GM19099 (cell line): ENCODE results near the gene KCNK13.

Experiments used
- POLR2A ChIP-seq: IDR thresholded peaks from 3 replicates; pipeline ENCODE4 v1.6.1; 2011; ENCODE audit warnings: low read depth; ENCODE audit not compliant: insufficient read length; ENCODE audit errors: extremely low read depth

The KCNK13 gene

DNA sequence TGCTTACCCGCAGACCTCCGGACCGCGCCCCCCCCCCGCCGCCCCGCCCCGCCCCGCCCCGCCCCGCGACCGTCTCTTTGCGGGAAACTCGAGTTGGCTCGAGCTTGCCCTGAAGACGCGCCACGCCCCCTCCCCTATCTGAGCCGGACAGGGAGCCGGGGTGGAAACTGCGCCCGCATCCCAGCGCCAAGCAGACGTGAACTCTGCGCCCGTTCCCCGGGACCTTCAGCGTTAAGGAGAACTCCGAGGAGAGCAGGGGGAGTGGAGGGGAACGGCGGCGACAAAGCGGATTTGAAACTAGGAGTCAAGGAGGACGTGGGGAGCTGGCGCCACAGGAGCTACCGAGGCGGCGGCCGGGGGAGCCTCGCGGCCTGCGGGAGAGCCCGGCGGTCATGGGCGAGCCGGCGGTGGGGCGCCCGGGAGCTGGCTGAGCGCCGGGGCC is at the start of gene KCNK13:
Gene KCNK13, plus strand, starts transcription at position 310 of the 442 bp plus-strand sequence. CDS start 212 bp downstream, outside the sequence.
- TF ChIP-seq POLR2A, result no peak

GRCh38 chr14:90017371-90017770 is 44.4 kb upstream of the KCNK13 start:
- TF ChIP-seq POLR2A, result no peak

DNA sequence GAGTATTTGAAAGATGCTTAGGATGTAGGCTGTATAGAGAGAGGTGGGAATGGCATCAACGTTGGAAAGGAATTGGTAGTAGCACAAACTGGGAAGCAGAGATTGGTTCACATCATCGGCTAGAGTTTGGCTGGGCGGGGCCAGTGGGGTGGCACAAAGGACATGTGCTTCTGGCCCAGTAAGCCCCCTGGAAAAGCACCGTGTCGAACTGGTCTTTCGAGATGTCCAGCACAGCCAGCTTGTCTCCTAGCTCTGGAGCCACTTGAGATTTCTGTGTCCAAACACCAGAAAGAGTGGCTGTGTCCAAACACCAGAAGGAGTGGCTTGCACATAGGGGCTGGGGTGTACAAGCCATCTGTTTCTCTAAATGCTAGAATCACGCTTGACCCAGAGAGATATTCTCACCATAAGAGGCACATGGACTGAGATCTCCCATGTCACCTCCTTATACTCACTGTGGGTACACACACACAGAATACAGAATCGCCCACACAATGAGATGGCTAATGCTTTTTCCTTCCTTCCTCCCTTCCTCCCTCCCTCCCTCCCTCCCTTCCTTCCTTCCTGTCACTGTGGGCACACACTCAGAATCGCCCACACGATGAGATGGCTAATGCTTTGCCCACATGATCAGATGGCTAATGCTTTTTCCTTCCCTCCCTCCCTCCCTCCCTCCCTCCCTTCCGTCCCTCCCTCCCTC is 41.8 kb upstream of the KCNK13 start:
- no peak for TF ChIP-seq POLR2A

- TF ChIP-seq POLR2A, result no peak
Observed at GRCh38 chr14:90023176-90023896, 38.5 kb upstream of the KCNK13 start.

DNA sequence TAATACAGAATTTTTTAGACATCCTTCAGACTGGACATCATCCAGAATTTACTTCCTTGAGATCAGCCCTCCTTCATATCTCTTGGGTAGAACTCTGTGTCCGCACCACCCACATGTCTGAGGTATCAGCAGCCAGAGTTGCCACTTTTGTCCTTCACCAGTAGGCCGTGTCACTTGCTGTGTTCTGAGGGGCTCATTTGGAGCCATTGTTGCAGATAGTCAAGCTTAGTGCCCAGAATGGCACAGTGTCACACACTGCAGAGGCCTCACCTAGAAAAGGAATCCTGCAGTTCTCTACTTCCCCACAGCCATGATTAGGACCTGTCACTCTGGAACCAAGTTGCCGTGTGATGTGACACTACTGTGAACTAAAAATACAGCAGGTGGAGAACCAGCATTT is 36.9 kb upstream of the KCNK13 start:
- no peak for TF ChIP-seq POLR2A

DNA sequence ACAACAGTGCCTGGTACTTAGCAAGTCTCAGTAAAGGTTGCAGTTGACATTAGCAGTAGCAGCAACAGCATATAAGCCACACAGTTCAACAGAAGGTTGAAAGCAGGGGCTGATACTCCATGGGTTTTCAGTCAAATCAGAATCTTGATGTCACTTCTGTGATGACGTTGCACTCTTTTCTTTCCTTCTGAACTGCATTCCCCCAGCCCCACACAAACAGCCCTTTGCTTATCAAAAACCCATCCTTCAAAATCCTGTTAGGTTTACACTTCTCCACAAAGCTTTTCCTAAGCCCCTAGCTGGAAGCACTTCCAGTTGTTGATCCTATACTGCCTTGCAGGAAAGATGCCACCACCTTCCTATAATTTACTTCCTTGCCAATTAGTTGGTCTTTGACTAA is 34.0 kb upstream of the KCNK13 start:
- no peak for TF ChIP-seq POLR2A

- no peak for TF ChIP-seq POLR2A
Observed at GRCh38 chr14:90034156-90034555, 27.6 kb upstream of the KCNK13 start.

- no peak for TF ChIP-seq POLR2A
Observed at GRCh38 chr14:90034835-90035525, 26.8 kb upstream of the KCNK13 start.

DNA sequence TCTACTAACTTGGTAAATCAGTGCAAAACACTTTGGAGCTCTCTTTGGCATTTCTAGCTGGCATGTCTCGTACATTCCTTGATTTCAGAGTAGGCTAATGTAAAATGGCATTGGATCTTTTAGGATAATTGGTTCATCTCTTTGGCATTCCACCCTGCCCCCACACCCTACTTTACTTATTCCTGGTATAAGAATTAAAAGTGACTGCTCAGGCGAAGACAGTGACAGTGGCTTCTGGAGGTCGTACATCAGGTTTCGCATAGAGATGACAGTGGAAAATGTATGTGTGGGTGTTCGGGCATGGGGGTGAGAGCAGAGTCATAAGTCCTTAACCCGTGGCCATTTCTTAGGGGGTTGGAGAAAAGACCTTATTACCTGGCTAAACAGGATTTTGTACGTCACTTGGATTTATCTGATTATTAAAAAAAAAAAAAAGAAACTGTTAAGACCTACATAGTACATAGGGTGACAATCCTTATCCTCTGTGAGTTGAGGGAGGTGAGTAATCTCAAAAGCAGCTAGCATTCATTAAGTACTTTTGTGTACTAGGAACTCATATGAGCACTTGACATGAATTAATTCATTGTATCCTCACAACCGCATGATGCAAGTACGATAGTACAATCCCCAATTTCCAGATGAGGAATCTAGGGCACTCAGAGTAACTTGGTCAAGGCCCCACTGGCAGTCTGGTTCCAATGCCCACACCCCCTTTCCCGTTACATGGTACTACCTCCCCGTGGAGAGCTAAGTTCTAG is 22.4 kb upstream of the KCNK13 start:
- TF ChIP-seq POLR2A, result no peak

- TF ChIP-seq POLR2A, result no peak
Observed at GRCh38 chr14:90040411-90040810, 21.4 kb upstream of the KCNK13 start.

DNA sequence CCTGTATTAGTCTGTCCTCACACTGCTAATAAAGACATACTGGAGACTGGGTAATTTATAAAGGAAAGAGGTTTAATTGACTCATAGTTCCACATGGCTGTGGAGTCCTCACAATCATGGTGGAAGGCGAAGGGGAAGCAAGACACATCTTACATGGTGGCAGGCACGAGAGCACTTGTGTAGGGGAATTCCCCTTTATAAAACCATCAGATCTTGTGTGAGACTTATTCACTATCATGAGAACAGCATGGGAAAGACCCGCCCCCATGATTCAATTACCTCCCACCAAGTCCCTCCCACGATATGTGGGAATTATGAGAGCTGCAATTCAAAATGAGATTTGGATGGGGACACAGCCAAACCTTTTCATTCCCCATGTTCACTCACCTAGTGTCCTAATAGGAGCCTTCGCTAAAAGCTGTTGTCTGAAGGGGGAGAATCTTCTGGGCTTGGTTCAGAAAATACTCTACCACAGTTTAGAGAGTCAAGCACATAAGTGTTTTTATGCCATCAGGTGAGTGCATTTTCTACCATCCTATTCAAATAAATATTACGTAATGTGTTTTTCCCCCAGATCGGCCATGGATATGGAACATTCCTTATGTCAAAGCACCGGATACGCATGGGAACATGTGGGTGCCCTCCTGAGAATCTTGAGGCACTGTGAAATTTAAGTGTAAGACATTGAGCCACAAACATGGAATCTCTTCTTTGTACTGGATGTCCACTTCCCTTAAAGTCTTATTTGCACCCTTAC is 19.1 kb upstream of the KCNK13 start:
- TF ChIP-seq POLR2A, result no peak

- no peak for TF ChIP-seq POLR2A
Observed at GRCh38 chr14:90045616-90046015, 16.2 kb upstream of the KCNK13 start.

GRCh38 chr14:90049390-90049789 is 12.4 kb upstream of the KCNK13 start:
- TF ChIP-seq POLR2A, result no peak

DNA sequence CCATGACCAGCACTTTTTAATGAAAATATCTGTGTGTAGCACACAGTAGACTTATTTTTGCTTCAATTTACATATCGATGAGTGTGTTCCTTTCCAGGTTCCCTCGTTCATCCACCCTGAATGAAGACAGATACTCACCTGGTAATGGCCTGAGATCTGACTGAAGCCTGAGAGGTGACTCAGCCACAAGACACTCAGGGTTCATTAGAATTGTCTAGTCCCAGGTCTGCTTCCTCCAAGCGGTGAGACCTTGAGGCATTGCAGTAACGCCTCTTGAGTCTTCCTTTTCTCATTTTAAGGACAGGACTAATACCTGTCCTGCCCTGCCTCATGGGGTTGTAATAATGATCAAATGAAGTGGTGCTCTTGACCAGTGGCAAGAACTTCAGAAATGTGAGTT is 11.5 kb upstream of the KCNK13 start:
- no peak for TF ChIP-seq POLR2A
